Mesangial cell (primary cell): ENCODE data around the gene KRT73. TPM values are rescaled to one million over a fixed set of nuclear protein-coding genes. Genes with fewer than 3 reads are reported as not detected.

Experiments used
- total RNA-seq: library from RNA; depleted of rRNA; stranded (reverse); fragments of >200 nt; gene quantifications from 2 replicates; pipeline ENCODE4 v1.2.3, GENCODE V29; 2015

Gene KRT73
- not detected in 2 replicates for total RNA-seq

GRCh38 chr12:52618216-52618615 lies at the start of gene KRT73:
KRT73 (minus strand) TSS chr12:52618559; CDS start chr12:52618524, 35 bp downstream.

DNA sequence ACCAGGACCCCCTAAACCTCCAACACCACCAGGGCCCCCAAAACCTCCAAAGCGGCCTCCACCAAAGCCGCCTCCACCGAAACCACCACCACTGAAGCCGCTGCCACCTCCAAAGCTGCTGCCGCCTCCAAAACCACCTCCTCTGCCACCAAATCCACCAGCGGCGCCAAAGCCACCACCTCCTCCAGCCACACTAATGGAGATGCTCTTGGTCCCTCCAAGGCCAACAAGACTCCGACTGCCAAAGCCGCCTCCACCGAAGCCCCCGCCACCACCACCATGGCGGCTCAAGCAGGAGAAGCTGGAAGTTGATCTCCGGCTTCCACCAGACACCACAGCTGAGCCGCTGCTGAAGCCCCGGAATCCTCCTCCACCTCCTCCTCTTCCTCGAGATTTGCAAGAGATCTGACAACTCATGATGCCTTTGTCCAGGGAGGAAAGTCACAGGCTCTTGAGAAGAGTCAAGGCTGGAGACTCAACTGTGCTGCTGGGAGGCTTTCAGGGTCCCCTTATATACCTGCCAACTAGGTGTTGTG lies 33.4 kb upstream of the KRT73 start, which contains the start of gene KRT2:
KRT2 (minus strand) TSS at position 486 of the 536 bp plus-strand sequence; CDS start at position 417, 69 bp downstream.

DNA sequence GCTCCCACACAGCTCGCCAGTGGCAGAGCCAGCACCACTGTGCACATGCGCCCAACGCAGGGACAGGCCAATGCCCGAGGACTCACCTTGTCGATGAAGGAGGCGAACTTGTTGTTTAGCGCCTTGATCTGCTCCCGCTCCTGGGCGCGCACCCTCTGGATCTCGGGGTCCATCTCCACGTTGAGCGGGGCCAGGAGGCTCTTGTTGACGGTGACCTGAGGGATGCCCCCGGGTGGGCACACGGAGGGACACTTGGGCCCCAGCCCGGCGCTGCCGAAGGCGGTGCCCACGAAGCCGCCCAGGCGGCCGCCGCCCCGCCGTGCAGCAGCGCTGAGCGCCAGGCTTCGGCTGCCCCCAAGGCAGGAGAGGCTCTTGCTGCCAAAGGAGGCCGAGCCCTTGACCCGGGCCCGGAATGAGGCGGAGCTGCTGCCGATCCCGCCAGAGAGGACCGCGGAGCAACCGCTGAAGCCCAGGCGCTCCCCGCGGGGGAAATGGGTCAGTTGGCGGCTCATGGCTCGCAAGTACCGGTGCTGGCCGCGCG lies 17.3 kb downstream of the KRT73 start, which contains the start of gene KRT72:
KRT72 (minus strand) TSS at position 523 of the 541 bp plus-strand sequence; CDS start at position 512, 11 bp downstream.

DNA sequence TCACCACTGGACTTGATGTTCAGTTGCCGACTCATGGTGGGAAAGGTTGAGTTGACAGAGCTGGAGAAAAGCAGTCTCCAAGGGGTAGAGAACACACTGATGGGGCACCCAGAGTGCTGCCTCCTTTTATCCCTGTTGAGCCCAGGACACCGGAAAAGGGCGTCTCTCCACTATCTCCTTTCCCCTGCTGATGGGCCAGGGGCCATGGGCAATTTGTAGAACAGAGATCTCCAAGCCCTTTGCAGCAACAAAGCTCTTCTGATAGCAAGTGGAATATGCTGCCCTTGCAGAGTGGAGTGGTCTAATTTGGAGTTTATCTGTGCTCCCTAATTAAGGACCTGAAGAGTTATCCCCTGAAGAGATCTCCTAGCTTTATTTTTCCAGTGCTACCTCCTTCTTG lies 44.6 kb downstream of the KRT73 start, which contains the start of gene KRT74:
KRT74 (minus strand) TSS at position 101 of the 400 bp plus-strand sequence; CDS start at position 35, 66 bp downstream.

Other genes with a start within 250 kb of the KRT73 start
- gene KRT84, start 232.9 kb downstream of the KRT73 start, total RNA-seq, result not detected in 2 replicates
- not detected in 2 replicates for gene KRT82, start 212.2 kb downstream of the KRT73 start, total RNA-seq
- gene KRT75, start 184.2 kb downstream of the KRT73 start, total RNA-seq, result not detected in 2 replicates
- not detected in 2 replicates for gene KRT6B, start 166.4 kb downstream of the KRT73 start, total RNA-seq
- not detected in 2 replicates for gene KRT6C, start 144.8 kb downstream of the KRT73 start, total RNA-seq
- not detected in 2 replicates for gene KRT6A, start 125.3 kb downstream of the KRT73 start, total RNA-seq
- gene KRT5, start 98.2 kb downstream of the KRT73 start, total RNA-seq, result not detected in 2 replicates
- not detected in 2 replicates for gene KRT71, start 65.4 kb downstream of the KRT73 start, total RNA-seq
- gene KRT74, start 44.7 kb downstream of the KRT73 start, total RNA-seq, result not detected in 2 replicates
- gene KRT72, start 17.1 kb downstream of the KRT73 start, total RNA-seq, result not detected in 2 replicates
- not detected in 2 replicates for gene KRT2, start 33.7 kb upstream of the KRT73 start, total RNA-seq
- not detected in 2 replicates for gene KRT1, start 61.8 kb upstream of the KRT73 start, total RNA-seq
- gene KRT77, start 85.0 kb upstream of the KRT73 start, total RNA-seq, result not detected in 2 replicates
- gene KRT76, start 158.8 kb upstream of the KRT73 start, total RNA-seq, result not detected in 2 replicates
- not detected in 2 replicates for gene KRT3, start 177.6 kb upstream of the KRT73 start, total RNA-seq
- not detected in 2 replicates for gene KRT4, start 195.6 kb upstream of the KRT73 start, total RNA-seq
- 0.16 TPM in 1 of 2 replicates, not detected in the other for gene KRT79, start 215.8 kb upstream of the KRT73 start, total RNA-seq
- gene KRT78, start 230.4 kb upstream of the KRT73 start, total RNA-seq, result not detected in 2 replicates